Right ventricle myocardium inferior (tissue), 1 donor: ENCODE measurements around the gene TTC34. TPM values are rescaled to one million over a fixed set of nuclear protein-coding genes. Genes with fewer than 3 reads are reported as not detected.

Experiments
- ATAC-seq: fragments of 200-7000 bp; cut with Tn5 transposase; one replicate; pipeline ENCODE4 v1.9.1; 2020; ENCODE audit warnings: mild to moderate bottlenecking, moderate library complexity
- DNase-seq: peaks from one replicate; pipeline ENCODE4 v3.0.0; 2021; ENCODE audit errors: missing footprints
- intact Hi-C: fragments of 100-400 bp; cut with DNase I; formaldehyde crosslinking; loops from one replicate; pipeline ENCODE4 v1.11.0; 2022
- total RNA-seq: library from RNA; stranded (reverse); fragmentation: NEBNext Ultra II Directional; extraction: Animal tissue kit (Norgen Biotek cat#: 25700); gene quantifications from one replicate; pipeline ENCODE4 v1.2.1, GENCODE V29; 2021
- donor health status: DM: no; HTN: yes; CAD: no; lungs with severe emphysema.

TTC34 gene
- total RNA-seq, 1 donor from 2014 or later = 0.70 TPM

- ATAC-seq = no peak
- peak; percentile 52 for DNase-seq
- intact Hi-C loops = no loop called here
These were observed 30.2 kb upstream of the TTC34 start for GRCh38 chr1:2831596-2832212.

DNA sequence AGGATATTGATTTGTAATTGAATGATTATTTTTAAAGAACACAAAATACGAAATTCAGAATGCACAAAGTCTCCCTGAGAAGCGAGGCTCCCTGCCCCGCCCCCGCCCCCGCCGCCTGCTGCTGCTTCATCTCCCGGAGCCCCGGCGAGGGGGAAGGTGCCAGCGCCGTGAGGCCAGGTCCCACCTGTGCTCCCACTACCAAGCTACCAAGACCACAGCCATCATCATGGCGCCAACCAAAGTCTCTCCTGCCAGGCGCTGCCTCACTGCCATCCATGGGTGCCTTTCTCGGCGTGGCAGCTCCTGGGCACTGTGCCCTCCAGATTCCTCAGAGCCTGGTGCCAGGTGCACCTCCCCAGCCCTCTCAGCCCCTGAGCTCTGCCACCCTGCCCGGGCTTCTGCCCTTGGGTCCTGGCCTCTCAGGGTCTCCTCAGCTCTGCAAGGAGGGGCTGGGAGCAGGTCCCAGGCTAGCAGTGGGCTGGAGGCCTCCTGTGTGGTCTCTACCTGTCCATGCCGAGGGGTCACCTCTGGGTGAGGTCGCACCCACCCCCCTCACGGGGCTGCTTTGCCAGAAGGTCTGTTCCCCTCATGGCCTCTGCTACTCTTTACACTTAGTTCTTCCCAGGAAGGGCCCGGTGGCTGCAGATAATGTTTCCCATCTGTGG, 29.4 kb upstream of the TTC34 start:
- DNase-seq (peak; percentile 48), ATAC-seq (no peak)
- intact Hi-C loops = no loop called here

DNA sequence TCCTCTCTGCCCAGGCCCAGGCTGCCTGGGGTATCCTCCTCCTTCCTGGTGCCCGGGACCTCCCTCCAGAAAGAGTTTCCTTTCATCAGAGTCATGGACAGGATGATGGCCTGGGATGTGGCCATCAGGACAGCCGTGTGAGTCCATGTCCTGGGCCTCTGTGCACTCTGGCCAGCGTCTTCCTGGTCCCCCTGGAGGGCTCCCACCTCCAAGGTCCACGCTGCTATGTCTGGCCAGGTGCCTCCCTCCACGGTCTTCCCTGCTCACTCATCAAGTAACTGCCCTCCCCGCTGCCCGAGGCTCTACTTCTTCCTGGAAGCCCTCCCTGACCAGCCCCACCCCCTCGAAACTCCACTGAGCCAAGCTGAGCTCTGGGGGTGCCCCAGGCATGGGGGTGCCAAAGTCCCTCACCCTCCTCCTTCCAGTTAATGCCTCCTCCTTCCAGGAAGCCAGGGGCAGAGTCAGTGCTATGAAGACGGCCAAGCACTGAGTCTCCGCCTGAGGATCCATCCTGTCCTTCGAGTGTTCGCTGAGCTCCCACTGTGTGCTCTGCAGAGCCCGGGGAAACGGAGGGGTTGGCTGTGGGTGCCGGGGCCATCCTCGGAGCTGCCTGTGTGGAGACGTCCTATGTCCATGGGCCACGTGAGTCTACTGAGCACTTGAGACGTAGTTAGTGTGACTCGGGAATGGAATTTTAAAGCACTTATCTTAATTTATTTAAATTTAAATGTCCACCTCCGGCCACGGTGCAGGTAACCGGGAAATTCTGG, 28.5 kb upstream of the TTC34 start:
- intact Hi-C loops = no loop called here
- ATAC-seq (no peak), DNase-seq (peak; percentile 56)

GRCh38 chr1:2828586-2829250, 27.2 kb upstream of the TTC34 start:
- ATAC-seq = no peak
- peak; percentile 62 for DNase-seq
- intact Hi-C loops = no loop called here

DNA sequence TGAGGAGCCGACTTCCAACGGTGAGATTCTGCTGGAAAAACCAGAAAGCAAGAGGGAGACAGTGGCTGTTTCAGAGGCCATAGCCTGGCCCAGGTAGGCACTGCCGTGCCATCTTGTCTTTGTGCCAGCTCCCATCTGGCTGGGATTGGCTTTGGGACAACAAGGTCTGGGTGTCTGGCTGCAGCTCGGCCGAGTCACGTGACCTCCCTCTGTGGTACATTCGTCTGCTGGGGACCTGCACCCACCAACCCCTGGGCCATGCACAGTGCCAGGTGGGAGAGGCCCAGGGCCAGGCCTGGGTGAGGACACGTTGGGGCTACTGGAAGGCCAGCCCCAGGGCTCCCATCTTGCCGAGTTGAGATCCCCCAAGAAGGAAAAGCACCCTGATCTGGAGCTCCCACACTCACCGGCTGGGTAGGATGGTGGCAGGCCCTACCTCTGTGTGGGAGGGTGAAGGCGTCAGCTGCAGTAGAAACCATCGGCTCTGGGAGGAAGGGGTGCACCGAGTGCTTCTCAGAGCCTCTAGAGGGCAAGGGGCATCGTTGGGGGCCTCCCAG, 25.3 kb upstream of the TTC34 start:
- intact Hi-C loops = no loop called here
- peak; percentile 60 for DNase-seq

DNA sequence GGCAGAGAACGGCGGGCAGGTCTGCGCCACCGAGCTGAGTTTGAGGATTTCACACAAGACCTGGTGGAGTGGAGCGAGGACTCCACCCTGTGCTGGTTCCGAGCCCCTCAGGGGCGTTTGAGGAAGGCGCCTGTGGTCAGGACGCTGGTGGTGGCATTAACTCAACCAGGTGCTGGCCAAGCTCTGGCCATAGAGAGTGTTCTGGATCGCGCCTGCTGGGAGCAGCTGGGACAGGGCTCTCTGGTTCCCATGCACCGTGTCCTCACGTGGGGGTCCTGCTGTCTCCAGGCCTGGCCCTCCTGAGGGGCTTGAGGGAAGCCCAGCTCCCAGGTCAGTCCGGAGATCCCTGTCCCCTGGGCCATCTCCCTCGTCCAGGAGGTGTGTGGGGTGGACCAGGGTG, 24.8 kb upstream of the TTC34 start:
- no peak for ATAC-seq
- intact Hi-C loops = no loop called here
- peak; percentile 46 for DNase-seq

More for the DNA sequence above, 25.3 kb upstream of the TTC34 start:
- ATAC-seq = no peak

DNA sequence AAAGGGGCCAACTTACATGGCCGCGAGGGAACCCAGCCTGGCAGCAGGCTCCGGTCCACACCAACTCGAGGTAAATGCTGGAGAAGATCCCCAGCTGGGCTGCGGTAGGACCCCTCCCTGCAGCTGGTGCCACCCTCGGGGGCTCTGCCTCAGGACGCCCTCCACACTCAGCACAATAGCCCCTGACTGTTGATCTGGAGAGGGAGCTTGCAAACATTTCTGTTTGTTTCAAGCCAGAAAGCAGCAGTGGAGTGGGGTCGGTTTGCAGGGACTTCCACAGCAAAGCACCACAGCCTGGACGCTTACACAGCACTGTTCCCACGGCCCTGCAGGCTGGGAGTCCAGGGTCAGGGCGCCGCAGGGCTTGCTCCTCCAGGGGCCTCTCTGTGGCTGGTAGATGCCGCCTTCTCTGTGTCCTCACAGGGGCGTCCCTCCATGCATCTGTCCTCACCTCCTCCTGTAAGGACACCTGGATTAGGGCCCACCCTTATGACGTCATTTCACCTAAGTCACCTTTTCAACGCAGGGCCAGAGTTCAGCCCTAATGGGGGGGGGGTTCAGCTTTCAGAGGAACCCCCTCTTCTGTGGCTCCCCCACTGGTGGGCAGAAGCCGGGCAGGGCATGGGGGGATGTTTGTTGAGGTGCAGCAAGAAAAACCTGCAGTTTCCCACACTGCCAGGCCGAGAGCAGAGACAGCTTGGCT, 24.1 kb upstream of the TTC34 start:
- intact Hi-C loops = no loop called here
- peak; percentile 39 for DNase-seq

GRCh38 chr1:2824999-2825398, 23.5 kb upstream of the TTC34 start:
- intact Hi-C loops = no loop called here
- ATAC-seq (no peak), DNase-seq (peak; percentile 20)

More for the DNA sequence above, 24.1 kb upstream of the TTC34 start:
- ATAC-seq = no peak

- DNase-seq = peak; percentile 20
- no peak for ATAC-seq
- intact Hi-C loops = no loop called here
These were observed 22.6 kb upstream of the TTC34 start for GRCh38 chr1:2823921-2824610.

- intact Hi-C loops = loop anchor here (1.0 kb wide), 1 partner anchor 602 kb away; no protein-coding TSS in a partner anchor
- DNase-seq (peak; percentile 9), ATAC-seq (no peak)
These were observed 21.2 kb upstream of the TTC34 start for GRCh38 chr1:2822621-2823145.

DNA sequence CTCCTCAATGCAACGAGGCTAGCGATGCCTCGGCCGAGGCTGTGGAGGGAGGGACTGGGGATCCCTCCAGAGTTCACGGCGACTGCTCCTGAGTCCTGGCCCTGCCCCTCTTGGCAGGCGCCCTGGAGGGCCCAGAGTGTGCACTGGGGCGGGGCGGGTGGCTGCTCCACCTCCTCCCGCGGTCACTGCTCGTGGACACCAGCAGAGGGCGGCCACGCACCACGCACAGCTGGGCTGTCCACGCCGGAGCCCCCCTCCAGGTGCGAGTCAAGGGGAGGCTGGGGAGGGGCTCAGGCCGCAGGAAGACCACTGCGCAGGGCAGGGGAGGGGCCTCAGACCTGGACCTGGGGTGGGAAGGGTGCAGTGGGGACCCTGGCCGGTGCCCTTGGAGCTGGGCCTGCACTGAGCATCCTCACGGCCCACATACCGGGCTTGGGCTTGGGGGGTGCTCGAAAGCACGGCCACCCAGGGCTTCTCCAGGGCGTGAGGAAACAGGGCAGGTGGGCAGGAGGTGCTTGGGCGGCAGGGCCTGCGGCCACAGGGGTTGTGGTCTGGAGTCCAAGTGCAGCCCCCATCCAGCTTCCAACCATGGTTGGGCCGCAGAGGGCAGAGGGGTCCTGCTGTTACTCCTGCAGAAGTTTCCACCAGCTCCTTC, 20.6 kb upstream of the TTC34 start:
- intact Hi-C loops = loop anchor here (1.0 kb wide), 1 partner anchor 602 kb away; no protein-coding TSS in a partner anchor
- ATAC-seq (peak; percentile 69), DNase-seq (peak; percentile 65)

GRCh38 chr1:2821373-2821955, 20.0 kb upstream of the TTC34 start:
- intact Hi-C loops = no loop called here
- ATAC-seq (no peak), DNase-seq (peak; percentile 51)

- intact Hi-C loops = no loop called here
These were observed 19.4 kb upstream of the TTC34 start for GRCh38 chr1:2820731-2821372.

GRCh38 chr1:2819831-2820730, 18.6 kb upstream of the TTC34 start:
- ATAC-seq = no peak
- DNase-seq = peak; percentile 28
- intact Hi-C loops = no loop called here

More at GRCh38 chr1:2820731-2821372, 19.4 kb upstream of the TTC34 start:
- ATAC-seq (no peak), DNase-seq (peak; percentile 43)

- ATAC-seq = no peak
- intact Hi-C loops = no loop called here
- DNase-seq = peak; percentile 26
These were observed 17.9 kb upstream of the TTC34 start for GRCh38 chr1:2819429-2819828.
